Activated gamma-delta T cell treated with anti-CD3 and anti-CD28 coated beads, Interleukin-2, amount 50 U/mL, for 16 hours (primary cell): ENCODE measurements around the gene ANKRD45.
"Not testable (repeated sequence)": the region's sequence is repeated elsewhere in the genome, so short reads cannot be mapped to it uniquely, and the experiment has no call there.

Experiments used
- DNase-seq: peaks from one replicate; pipeline ENCODE4 v3.0.0-alpha.2; 2020; ENCODE audit warnings: low read depth

ANKRD45 gene

GRCh38 chr1:173572201-173572873 lies 97.3 kb downstream of the ANKRD45 start:
- no peak for DNase-seq

DNA sequence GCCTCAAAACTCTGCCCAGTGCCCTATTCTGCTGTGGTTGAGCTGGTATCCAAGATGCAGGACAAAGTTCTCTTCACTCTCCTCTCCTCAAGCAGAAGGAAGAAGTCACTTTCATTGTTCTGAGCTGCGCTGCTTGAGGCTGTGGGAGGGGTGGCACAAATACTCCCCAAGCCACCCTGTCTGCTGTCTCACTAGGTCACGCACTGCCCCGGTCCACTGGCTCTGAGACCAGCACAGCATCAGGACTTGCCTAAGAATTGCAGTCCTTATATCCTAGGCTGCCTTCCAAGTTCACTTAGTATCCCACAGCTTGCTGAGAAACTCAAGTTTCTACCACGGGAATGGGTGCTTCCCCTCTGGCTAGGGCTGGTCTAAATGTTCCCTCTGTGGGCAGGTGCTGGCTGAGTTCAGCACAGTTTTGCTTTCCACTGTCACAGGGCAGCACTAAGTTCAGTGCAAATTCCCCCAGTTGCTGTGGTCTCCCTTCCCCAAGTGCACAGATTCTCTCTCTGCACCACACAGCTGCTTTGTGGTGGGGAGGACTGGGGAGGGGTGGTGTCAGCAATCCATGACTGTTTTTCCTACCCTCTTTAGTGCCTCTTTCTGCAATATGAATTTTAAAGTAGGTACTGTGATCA lies 99.2 kb downstream of the ANKRD45 start:
- no peak for DNase-seq

DNA sequence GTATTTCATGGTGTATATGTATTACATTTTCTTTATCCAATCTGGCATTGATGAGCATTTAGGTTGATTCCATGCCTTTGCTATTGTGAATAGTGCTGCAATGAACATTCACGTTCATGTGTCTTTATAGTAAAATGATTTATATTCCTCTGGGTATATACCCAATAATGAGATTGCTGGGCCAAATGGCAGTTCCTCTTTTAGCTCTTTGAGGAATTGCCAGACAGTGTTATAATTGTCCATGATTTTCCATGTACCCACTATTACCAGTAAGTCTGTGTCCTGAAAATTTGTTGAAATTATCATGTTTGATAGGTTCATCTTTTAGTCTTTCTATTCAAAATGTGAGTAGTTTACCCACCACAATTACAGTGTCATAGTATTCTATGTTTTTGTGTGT lies 101.2 kb downstream of the ANKRD45 start:
- no peak for DNase-seq

DNA sequence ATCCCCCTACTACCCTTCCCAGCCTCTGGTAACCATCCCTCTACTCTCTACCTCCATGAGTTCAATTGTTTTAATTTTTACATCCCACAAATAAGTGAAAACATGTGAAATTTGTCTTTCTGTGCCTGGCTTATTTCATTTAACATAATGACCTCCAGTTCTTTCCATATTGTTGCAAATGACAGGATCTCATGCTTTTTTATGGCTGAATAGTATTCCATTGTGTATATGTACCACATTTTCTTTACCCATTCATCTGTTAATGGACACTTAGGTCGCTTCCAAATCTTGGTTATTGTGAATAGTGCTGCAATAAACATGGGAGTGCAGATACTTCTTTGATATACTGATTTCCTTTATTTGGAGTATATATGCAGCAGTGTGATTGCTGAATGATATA lies 105.8 kb downstream of the ANKRD45 start:
- DNase-seq: not testable (repeated sequence)

DNA sequence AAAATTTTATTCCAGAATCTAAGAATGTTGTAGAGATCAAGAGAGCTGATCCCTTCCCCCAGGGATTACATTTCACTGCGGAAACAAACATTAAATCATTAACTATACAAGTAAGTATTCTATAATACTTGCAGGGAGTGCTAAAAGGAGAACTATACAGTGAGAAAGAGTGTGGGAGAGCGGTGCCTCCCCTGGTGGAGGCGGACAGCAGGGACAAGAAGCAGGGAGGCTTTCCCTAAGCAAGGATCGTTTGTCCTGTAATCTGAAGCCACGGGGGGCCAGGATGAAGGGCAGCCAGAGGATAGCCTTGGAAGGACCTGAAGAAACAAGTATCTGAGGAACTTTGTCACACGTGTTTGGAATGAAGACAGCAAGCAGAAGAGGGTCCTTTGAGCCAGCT lies 106.8 kb downstream of the ANKRD45 start:
- DNase-seq: no peak

GRCh38 chr1:173561263-173561662 lies 108.4 kb downstream of the ANKRD45 start:
- no peak for DNase-seq

DNA sequence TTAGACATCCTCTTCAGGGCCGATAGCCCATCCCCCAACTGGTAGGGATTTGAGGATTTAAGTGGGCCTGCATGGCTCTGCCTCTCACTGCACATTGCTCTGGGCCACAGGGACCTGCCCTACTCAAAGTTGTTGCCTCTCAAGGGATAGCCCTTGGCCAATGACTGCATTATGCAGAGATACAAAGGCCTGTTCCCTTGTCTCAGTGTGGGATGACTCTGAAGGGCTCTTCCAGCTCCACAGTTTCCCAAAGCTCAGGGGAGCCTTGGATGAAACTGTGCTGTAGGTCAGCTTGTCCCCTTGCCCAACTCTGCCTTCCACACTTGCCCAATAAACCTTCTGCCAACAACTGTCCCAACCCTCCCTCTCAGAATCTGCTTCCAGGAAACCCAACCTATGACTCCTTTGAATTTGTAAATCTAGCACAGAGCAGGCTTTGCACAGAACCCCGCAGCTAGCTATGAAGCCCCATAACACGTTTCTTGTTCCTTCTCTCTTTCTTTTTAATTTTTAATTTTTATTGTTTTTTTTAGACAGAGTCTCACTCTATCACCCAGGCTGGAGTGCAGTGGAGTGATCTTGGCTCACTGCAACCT lies 109.3 kb downstream of the ANKRD45 start:
- no peak for DNase-seq
